Measurements from ENCODE around the gene ECEL1.

The ECEL1 gene

GRCh38 chr2:232498452-232498851 lies 10.8 kb upstream of the ECEL1 start:
- DNase-seq (ENCODE audit: low read depth in 2 of 2): no peak

- DNase-seq (ENCODE audit: low read depth in 2 of 2): no peak
Observed at GRCh38 chr2:232497348-232497747, 9.7 kb upstream of the ECEL1 start.

- no peak for DNase-seq (ENCODE audit: low read depth in 2 of 2)
Observed at GRCh38 chr2:232496501-232497270, 9.1 kb upstream of the ECEL1 start.

- no peak for DNase-seq (ENCODE audit: low read depth in 2 of 2)
Observed at GRCh38 chr2:232495292-232495691, 7.7 kb upstream of the ECEL1 start.

GRCh38 chr2:232494542-232494941 lies 6.9 kb upstream of the ECEL1 start:
- DNase-seq (ENCODE audit: low read depth in 2 of 2): no peak

- no peak for DNase-seq (ENCODE audit: low read depth in 2 of 2)
Observed at GRCh38 chr2:232493701-232494474, 6.3 kb upstream of the ECEL1 start.

- no peak for DNase-seq (ENCODE audit: low read depth in 2 of 2)
Observed at GRCh38 chr2:232492963-232493700, 5.5 kb upstream of the ECEL1 start.

GRCh38 chr2:232492236-232492848 lies 4.7 kb upstream of the ECEL1 start:
- no peak for DNase-seq (ENCODE audit: low read depth in 2 of 2)

GRCh38 chr2:232491139-232491780 lies 3.6 kb upstream of the ECEL1 start:
- no peak for DNase-seq (ENCODE audit: low read depth in 2 of 2)

- DNase-seq (ENCODE audit: low read depth in 2 of 2): no peak
Observed at GRCh38 chr2:232490221-232491138, 2.8 kb upstream of the ECEL1 start.

- no peak for DNase-seq (ENCODE audit: low read depth in 2 of 2)
Observed at GRCh38 chr2:232489516-232490220, 2.0 kb upstream of the ECEL1 start.

- no peak for DNase-seq (ENCODE audit: low read depth in 2 of 2)
Observed at GRCh38 chr2:232488721-232489300, 1.2 kb upstream of the ECEL1 start.

GRCh38 chr2:232488097-232488711 lies 570 bp upstream of the ECEL1 start:
- no peak for DNase-seq (ENCODE audit: low read depth in 2 of 2)

- no peak for DNase-seq (ENCODE audit: low read depth in 2 of 2)
Observed at GRCh38 chr2:232486558-232487384, 863 bp downstream of the ECEL1 start.

GRCh38 chr2:232485757-232486557 lies 1.7 kb downstream of the ECEL1 start:
- no peak for DNase-seq (ENCODE audit: low read depth in 2 of 2)

GRCh38 chr2:232485348-232485756 lies 2.3 kb downstream of the ECEL1 start:
- DNase-seq (ENCODE audit: low read depth in 2 of 2): no peak

GRCh38 chr2:232484628-232485347 lies 2.8 kb downstream of the ECEL1 start:
- no peak for DNase-seq (ENCODE audit: low read depth in 2 of 2)
